Measurements from ENCODE around the gene TTC23. TPM values are rescaled to one million over a fixed set of nuclear protein-coding genes. Genes with fewer than 3 reads are reported as not detected.
"Not testable (repeated sequence)": the region's sequence is repeated elsewhere in the genome, so short reads cannot be mapped to it uniquely, and the experiment has no call there.

The TTC23 gene
- total RNA-seq, 1 donor from 2014 or later: 45.3 TPM

DNA sequence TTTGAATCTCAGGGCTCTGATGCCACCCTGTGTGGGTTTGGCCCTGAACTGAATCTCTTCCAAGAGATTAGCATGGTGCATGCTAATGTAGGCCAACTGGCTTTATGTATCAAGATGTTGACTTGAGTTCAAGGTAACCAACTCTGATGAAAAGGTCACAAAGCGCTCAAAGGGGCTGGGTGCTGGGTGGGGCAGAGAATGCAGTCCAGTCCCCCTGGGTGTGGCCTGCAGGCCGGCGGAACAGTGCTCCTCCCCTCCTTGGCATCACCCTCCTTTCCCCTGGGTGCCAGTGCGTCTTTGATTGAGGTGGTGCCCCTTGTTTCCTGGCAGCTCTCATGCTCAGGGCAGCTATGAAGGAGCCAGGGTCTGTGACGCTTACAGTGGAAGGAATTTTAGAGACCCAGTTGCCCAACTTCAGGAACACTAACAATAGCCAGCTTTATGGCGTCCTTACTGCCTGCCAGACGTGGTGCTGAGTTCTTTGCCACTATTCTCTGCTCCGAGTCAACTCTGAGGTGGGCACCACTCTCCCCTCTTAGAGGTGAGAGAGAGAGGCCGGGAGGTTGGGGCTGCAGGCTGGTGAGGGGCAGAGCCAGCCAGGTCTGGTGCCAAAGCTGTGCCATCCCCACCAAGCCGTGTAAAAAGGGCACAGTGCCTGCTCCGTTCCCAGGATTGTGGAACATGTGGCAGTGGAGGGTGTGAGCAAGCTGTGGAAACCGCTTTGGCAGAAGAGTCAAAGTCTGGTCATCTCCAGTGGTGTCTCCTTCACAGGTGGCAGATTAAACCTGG, 134.7 kb downstream of the TTC23 start:
- H3K4me3 ChIP-seq: no peak overlapping the region
- H3K27me3 ChIP-seq: no peaks in the 10 kb centered on the region
- H3K9me3 Mint-ChIP-seq: no peaks in the 10 kb centered on the region
- TF ChIP-seq, protein P1, sequence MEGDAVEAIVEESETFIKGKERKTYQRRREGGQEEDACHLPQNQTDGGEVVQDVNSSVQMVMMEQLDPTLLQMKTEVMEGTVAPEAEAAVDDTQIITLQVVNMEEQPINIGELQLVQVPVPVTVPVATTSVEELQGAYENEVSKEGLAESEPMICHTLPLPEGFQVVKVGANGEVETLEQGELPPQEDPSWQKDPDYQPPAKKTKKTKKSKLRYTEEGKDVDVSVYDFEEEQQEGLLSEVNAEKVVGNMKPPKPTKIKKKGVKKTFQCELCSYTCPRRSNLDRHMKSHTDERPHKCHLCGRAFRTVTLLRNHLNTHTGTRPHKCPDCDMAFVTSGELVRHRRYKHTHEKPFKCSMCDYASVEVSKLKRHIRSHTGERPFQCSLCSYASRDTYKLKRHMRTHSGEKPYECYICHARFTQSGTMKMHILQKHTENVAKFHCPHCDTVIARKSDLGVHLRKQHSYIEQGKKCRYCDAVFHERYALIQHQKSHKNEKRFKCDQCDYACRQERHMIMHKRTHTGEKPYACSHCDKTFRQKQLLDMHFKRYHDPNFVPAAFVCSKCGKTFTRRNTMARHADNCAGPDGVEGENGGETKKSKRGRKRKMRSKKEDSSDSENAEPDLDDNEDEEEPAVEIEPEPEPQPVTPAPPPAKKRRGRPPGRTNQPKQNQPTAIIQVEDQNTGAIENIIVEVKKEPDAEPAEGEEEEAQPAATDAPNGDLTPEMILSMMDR (IDR thresholded peaks at IDR 0.05): no peak
- TF ChIP-seq EZH2phosphoT487 (IDR thresholded peaks at IDR 0.05): no peak
- no peak for TF ChIP-seq EZH2 (IDR thresholded peaks at IDR 0.05)
- DNase-seq (ENCODE audit: low spot score): no peak
- no peak overlapping the region for H3K27ac ChIP-seq
- no peaks in the 10 kb centered on the region for H3K4me1 ChIP-seq
- no peaks in the 10 kb centered on the region for H3K79me2 ChIP-seq (ENCODE audit: low read depth)
- H2AFZ ChIP-seq (replicated peaks): no peak overlapping the region
- H3K9ac ChIP-seq: no peak overlapping the region
- no peaks in the 10 kb centered on the region for H3F3A ChIP-seq (ENCODE audit: low read depth)
- H3K36me3 ChIP-seq: no peaks in the 10 kb centered on the region
- no peak overlapping the region for H3K27ac Mint-ChIP-seq
- no peaks in the 10 kb centered on the region for H3K9me3 ChIP-seq (ENCODE audit: low read depth)
- H3K4me2 ChIP-seq: no peak overlapping the region
- H3K27me3 Mint-ChIP-seq (ENCODE audit: insufficient read depth, low read depth): peaks cover 2% of the 10 kb centered on the region
- no peaks in the 10 kb centered on the region for H4K20me1 ChIP-seq (ENCODE audit: low read depth)
- no peak overlapping the region for H3K4me3 Mint-ChIP-seq
- H3K36me3 Mint-ChIP-seq: peaks cover 9% of the 10 kb centered on the region
- no peaks in the 10 kb centered on the region for H3K4me1 Mint-ChIP-seq

DNA sequence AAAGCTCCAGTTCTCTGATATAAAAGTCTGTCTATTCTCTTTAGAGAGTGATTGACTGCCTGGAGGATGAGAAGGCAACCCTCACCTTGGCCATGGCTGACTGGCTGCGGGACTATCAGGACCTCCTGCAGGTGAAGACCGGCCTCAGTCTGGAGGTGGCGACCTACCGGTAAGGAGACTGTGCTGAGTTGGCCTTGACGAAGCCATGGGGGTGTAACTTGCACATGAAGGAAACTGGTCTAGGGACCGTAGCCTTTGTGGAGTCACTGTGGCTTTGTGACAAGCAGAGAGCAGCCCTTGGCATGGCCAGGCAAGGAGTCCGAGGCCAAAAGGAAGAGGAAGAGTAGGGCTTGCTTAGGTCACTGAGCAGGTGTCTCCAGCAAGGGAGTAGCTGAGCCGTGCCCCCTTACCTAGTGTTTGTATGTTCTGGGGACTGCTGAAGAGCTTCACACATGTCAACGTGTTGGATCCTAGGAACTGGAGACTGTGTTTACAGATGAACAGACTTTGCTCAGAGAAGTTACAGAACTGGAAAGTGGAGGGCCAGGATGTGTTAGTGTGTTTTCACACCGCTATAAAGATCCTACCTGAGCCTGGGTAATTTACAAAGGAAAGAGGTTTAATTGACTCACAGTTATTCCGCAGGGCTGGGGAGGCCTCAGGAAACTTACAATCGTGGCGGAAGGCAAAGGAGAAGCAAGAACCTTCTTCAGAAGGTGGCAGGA, 135.7 kb downstream of the TTC23 start:
- Mint-ChIP-seq H3K27me3 (ENCODE audit: insufficient read depth, low read depth) (peaks cover 2% of the 10 kb centered on the region), H3K4me1 (no peaks in the 10 kb centered on the region), H3K27ac (no peak overlapping the region), H3K9me3 (no peaks in the 10 kb centered on the region), H3K36me3 (peaks cover 9% of the 10 kb centered on the region), H3K4me3 (no peak overlapping the region)
- TF ChIP-seq EZH2 (IDR thresholded peaks at IDR 0.05): no peak
- Histone ChIP-seq H3K9me3 (ENCODE audit: low read depth) (no peaks in the 10 kb centered on the region), H2AFZ (replicated peaks) (no peak overlapping the region), H3K27ac (no peak overlapping the region), H3F3A (ENCODE audit: low read depth) (no peaks in the 10 kb centered on the region), H3K36me3 (no peaks in the 10 kb centered on the region), H3K79me2 (ENCODE audit: low read depth) (no peaks in the 10 kb centered on the region), H3K4me2 (no peak overlapping the region), H4K20me1 (ENCODE audit: low read depth) (no peaks in the 10 kb centered on the region), H3K4me1 (no peaks in the 10 kb centered on the region), H3K27me3 (peaks cover 6% of the 10 kb centered on the region), H3K4me3 (no peak overlapping the region), H3K9ac (no peak overlapping the region)
- no peak for DNase-seq (ENCODE audit: low spot score)

DNA sequence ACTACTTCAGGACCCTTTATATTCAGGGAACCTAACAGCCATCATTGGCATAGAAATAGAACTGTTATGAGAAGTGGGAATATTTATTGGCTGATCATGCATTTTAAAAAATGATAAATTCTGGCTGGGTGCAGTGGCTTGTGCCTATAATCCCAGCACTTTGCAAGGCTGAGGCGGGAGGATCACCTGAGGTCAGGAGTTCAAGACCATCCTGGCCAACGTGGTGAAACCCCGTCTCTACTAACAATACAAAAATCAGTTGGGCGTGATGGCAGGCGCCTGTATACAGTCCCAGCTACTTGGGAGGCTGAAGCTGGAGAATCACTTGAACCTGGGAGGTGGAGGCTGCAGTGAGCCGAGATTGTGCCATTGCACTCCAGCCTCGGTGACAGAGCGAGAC, 137.7 kb downstream of the TTC23 start:
- H3K4me2 ChIP-seq; H3K4me3 Mint-ChIP-seq; H3K4me3 ChIP-seq; H3K4me1 Mint-ChIP-seq; H3K36me3 ChIP-seq; H3K9me3 ChIP-seq (ENCODE audit: low read depth); H3K27ac Mint-ChIP-seq; H3K27me3 Mint-ChIP-seq (ENCODE audit: insufficient read depth, low read depth); H2AFZ ChIP-seq (replicated peaks); H3F3A ChIP-seq (ENCODE audit: low read depth); H3K27ac ChIP-seq; DNase-seq (ENCODE audit: low spot score); H4K20me1 ChIP-seq (ENCODE audit: low read depth); H3K4me1 ChIP-seq; H3K9me3 Mint-ChIP-seq; H3K79me2 ChIP-seq (ENCODE audit: low read depth); H3K9ac ChIP-seq; H3K36me3 Mint-ChIP-seq: not testable (repeated sequence)
- H3K27me3 ChIP-seq: peaks cover 26% of the 10 kb centered on the region

DNA sequence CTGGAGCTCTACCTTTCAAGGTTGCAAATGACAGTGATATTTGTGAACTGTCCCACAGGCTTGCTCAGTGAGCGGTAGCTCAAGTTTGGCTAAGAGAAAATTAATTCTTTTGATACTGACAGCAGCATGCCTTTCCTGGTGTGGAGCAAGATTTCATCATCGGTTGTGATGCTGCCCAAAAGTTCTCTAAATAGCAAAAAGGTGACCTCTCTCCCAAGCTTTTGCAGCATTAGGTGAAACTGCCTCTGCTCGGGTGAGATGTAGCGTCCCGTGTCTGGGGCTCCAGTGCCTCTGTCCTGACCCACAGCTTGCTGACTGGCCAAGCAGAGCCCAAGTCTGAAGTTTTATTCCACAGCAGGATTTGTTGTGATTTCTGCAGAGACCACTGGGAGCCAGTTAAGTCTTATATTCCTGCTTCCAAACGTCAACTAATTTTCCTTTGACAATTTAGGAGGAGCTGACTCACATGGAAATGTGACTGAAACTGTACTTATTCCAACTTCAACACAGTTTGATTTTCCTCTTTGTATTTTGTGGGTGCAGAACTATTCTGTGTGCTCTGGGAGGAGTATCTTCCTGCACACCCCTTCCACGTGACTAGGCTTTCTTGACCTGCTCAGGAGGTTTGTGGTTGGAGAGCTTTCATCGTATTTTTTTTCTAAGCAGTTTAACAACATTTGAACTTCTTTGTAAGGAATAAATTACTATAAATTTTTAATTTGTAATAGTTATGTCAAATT, 138.6 kb downstream of the TTC23 start:
- no peak overlapping the region for H3K4me3 Mint-ChIP-seq

More for the DNA sequence above, 138.6 kb downstream of the TTC23 start:
- Mint-ChIP-seq H3K9me3 (no peaks in the 10 kb centered on the region), H3K27ac (no peak overlapping the region), H3K36me3 (peaks cover 3% of the 10 kb centered on the region), H3K27me3 (ENCODE audit: insufficient read depth, low read depth) (peaks cover 11% of the 10 kb centered on the region), H3K4me1 (peaks cover 6% of the 10 kb centered on the region)
- no peaks in the 10 kb centered on the region for H3K79me2 ChIP-seq (ENCODE audit: low read depth)
- no peak overlapping the region for H3K27ac ChIP-seq
- no peaks in the 10 kb centered on the region for H3K4me1 ChIP-seq
- no peak for TF ChIP-seq EZH2phosphoT487 (IDR thresholded peaks at IDR 0.05)
- TF ChIP-seq, protein P1 (IDR thresholded peaks at IDR 0.05): no peak
- peaks cover 35% of the 10 kb centered on the region for H3K27me3 ChIP-seq
- no peaks in the 10 kb centered on the region for H3K36me3 ChIP-seq
- H3K4me2 ChIP-seq: no peak overlapping the region
- H3K9ac ChIP-seq: no peak overlapping the region
- H3K9me3 ChIP-seq (ENCODE audit: low read depth): no peaks in the 10 kb centered on the region
- DNase-seq (ENCODE audit: low spot score): no peak
- no peak overlapping the region for H3K4me3 ChIP-seq
- no peak overlapping the region for H2AFZ ChIP-seq (replicated peaks)
- peaks cover 7% of the 10 kb centered on the region for H3F3A ChIP-seq (ENCODE audit: low read depth)
- H4K20me1 ChIP-seq (ENCODE audit: low read depth): peaks cover 15% of the 10 kb centered on the region

All from neural progenitor cell (in vitro differentiated cells).